Esophagus muscularis mucosa (tissue), 4 donors: Measurements from ENCODE around the gene MGAT5B. TPM values are rescaled to one million over a fixed set of nuclear protein-coding genes. Genes with fewer than 3 reads are reported as not detected.

ENCODE experiments used
- DNase-seq: peaks from one replicate; pipeline ENCODE4 v3.0.0-alpha.2; 2017; ENCODE audit errors: extremely low spot score
- H3K27ac ChIP-seq, 4 donors: fragments of 200-600 bp; sonication (generic); replicated peaks in 1 of 4; 1 replicate in 3 of 4; 2 replicates in 1 of 4; pipeline ENCODE4 v1.5.1; 2016 to 2019; ENCODE audit warnings: mild to moderate bottlenecking in 1 of 4
- H3K27me3 ChIP-seq, 4 donors: fragments of 200-600 bp; sonication (generic); one replicate each; pipeline versions ENCODE4 v1.5.1 to v1.6.0; 2016 to 2019
- H3K36me3 ChIP-seq, 4 donors: fragments of 200-600 bp; sonication (generic); one replicate each; pipeline ENCODE4 v1.5.1; 2016 to 2019
- H3K4me1 ChIP-seq, 4 donors: fragments of 200-600 bp; sonication (generic); one replicate each; pipeline ENCODE4 v1.5.1; 2016 to 2019
- H3K4me3 ChIP-seq, 4 donors: fragments of 200-600 bp; sonication (generic); 1 replicate in 2 of 4; 2 replicates in 2 of 4; pipeline ENCODE4 v1.5.1; 2016 to 2019; ENCODE audit warnings: mild to moderate bottlenecking in 4 of 4, moderate library complexity in 1 of 4
- H3K9me3 ChIP-seq, 4 donors: fragments of 200-600 bp; sonication (generic); 1 replicate in 3 of 4; 2 replicates in 1 of 4; pipeline ENCODE4 v1.5.1; 2016 to 2019
- EP300 ChIP-seq: sonication (generic); formaldehyde crosslinking; IDR thresholded peaks from one replicate; pipeline ENCODE4 v1.6.1; 2017; ENCODE audit warnings: antibody characterized with exemption
- POLR2A ChIP-seq: fragments of 450-650 bp; IDR thresholded peaks from one replicate; pipeline ENCODE4 v1.6.1; 2017; ENCODE audit warnings: antibody characterized with exemption, moderate library complexity, mild to moderate bottlenecking, low read depth
- POLR2AphosphoS5 ChIP-seq, 2 donors: sonication (generic); formaldehyde crosslinking; IDR thresholded peaks; one replicate each; pipeline ENCODE4 v1.6.1; 2017; ENCODE audit warnings: antibody characterized with exemption in 2 of 2
- whole genome bisulfite sequencing: methylation state at CpG from one replicate; pipeline ENCODE4 v1.1.5; 2018; 5-methylcytosine and 5-hydroxymethylcytosine counted together
- intact Hi-C: fragments of 100-400 bp; cut with DNase I; formaldehyde crosslinking; loops from one replicate; pipeline ENCODE4 v1.15.1; 2023
- total RNA-seq, 4 donors: library from RNA; depleted of rRNA; stranded (reverse); fragments of >200 nt; gene quantifications; one replicate each; pipeline versions ENCODE4 v1.1.0 to v1.2.1, GENCODE V29; 2016
- TF ChIP-seq, protein P1 (sequence below), 3 experiments: fragments of 200-600 bp in 2 of 3; fragments of 450-650 bp in 1 of 3; sonication (generic) in 2 of 3; IDR thresholded peaks; one replicate each; pipeline ENCODE4 v1.5.1; 2017 to 2019; ENCODE audit warnings: antibody characterized with exemption in 3 of 3, mild to moderate bottlenecking in 2 of 3, moderate library complexity in 1 of 3

MGAT5B gene
- total RNA-seq, 4 donors from 2014 or later: under 0.01 to 1.7 (median 0.43) TPM

DNA sequence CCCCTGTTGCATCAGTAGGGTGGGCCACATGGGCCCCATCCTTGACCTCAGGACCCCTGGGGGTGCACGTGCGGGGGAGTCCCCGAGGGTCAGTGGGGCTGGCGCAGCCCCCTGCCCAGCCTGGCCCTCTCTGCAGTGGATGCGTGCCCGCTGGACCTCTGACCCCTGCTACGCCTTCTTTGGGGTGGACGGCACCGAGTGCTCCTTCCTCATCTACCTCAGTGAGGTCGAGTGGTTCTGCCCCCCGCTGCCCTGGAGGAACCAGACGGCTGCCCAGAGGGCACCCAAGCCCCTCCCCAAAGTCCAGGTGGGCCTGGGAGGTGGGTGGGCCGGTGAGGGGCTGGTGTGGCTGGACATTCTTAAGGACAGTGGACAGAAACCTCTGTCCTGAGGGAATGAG lies 35.9 kb downstream of the MGAT5B start:
- no peak for TF ChIP-seq EP300
- no peak for TF ChIP-seq POLR2AphosphoS5 (IDR thresholded peaks at IDR 0.05)
- TF ChIP-seq, protein P1, sequence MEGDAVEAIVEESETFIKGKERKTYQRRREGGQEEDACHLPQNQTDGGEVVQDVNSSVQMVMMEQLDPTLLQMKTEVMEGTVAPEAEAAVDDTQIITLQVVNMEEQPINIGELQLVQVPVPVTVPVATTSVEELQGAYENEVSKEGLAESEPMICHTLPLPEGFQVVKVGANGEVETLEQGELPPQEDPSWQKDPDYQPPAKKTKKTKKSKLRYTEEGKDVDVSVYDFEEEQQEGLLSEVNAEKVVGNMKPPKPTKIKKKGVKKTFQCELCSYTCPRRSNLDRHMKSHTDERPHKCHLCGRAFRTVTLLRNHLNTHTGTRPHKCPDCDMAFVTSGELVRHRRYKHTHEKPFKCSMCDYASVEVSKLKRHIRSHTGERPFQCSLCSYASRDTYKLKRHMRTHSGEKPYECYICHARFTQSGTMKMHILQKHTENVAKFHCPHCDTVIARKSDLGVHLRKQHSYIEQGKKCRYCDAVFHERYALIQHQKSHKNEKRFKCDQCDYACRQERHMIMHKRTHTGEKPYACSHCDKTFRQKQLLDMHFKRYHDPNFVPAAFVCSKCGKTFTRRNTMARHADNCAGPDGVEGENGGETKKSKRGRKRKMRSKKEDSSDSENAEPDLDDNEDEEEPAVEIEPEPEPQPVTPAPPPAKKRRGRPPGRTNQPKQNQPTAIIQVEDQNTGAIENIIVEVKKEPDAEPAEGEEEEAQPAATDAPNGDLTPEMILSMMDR (IDR thresholded peaks at IDR 0.05): no peak
- TF ChIP-seq POLR2A: no peak
- 85% methylated on average over 5 of the region's 13 CpGs for WGBS
- Histone ChIP-seq H3K4me3 (no peak overlapping the region), H3K9me3 (peaks cover 0 to 4% (median 0%) of the 10 kb centered on the region in 4 donors), H3K27me3 (peaks cover 0 to 40% (median 0%) of the 10 kb centered on the region in 4 donors), H3K36me3 (no peaks in the 10 kb centered on the region), H3K4me1 (peaks cover 0 to 5% (median 0%) of the 10 kb centered on the region in 4 donors), H3K27ac (no peak overlapping the region)
- DNase-seq: no peak
- intact Hi-C loops: no loop called here

DNA sequence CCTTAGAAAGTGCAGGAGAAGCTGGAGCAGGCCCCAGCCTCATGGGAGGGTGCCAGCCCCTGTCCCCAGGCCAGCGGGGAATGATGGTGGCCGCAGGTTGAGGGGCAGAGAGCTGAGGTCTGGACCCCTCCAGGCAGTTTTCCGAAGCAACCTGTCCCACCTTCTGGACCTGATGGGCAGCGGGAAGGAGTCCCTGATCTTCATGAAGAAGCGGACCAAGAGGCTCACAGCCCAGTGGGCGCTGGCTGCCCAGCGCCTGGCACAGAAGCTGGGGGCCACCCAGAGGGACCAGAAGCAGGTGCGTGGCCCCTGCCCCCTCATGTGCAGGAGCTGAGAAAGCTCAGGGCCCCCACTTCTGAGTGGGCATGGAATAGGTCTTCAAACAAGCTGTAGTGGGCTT lies 36.8 kb downstream of the MGAT5B start:
- intact Hi-C loops: no loop called here
- WGBS: 88% methylated on average over 3 of the region's 8 CpGs
- H3K36me3 ChIP-seq: no peaks in the 10 kb centered on the region
- H3K27ac ChIP-seq: no peak overlapping the region
- H3K27me3 ChIP-seq: peaks cover 0 to 41% (median 0%) of the 10 kb centered on the region in 4 donors
- peaks cover 0 to 4% (median 0%) of the 10 kb centered on the region in 4 donors for H3K9me3 ChIP-seq
- no peak for DNase-seq
- no peak overlapping the region for H3K4me3 ChIP-seq
- H3K4me1 ChIP-seq: peaks cover 0 to 5% (median 0%) of the 10 kb centered on the region in 4 donors
- no peak for TF ChIP-seq POLR2A
- no peak for TF ChIP-seq EP300
- TF ChIP-seq POLR2AphosphoS5 (IDR thresholded peaks at IDR 0.05): no peak

- DNase-seq: no peak
- Histone ChIP-seq H3K36me3 (no peaks in the 10 kb centered on the region), H3K9me3 (peaks cover 0 to 4% (median 0%) of the 10 kb centered on the region in 4 donors), H3K27ac (no peak overlapping the region), H3K27me3 (peaks cover 0 to 48% (median 0%) of the 10 kb centered on the region in 4 donors), H3K4me3 (no peak overlapping the region), H3K4me1 (peaks cover 0 to 5% (median 0%) of the 10 kb centered on the region in 4 donors)
- TF ChIP-seq POLR2A (no peak), EP300 (no peak), POLR2AphosphoS5 (IDR thresholded peaks at IDR 0.05) (no peak)
- TF ChIP-seq, protein P1 (IDR thresholded peaks at IDR 0.05): no peak
- intact Hi-C loops: no loop called here
- WGBS: 59% methylated on average over 17 of the region's 17 CpGs
Measured at GRCh38 chr17:76905836-76906235, 37.6 kb downstream of the MGAT5B start.

- Histone ChIP-seq H3K27ac (no peak overlapping the region), H3K4me1 (peaks cover 0 to 5% (median 0%) of the 10 kb centered on the region in 4 donors), H3K4me3 (no peak overlapping the region), H3K36me3 (no peaks in the 10 kb centered on the region), H3K9me3 (peaks cover 0 to 4% (median 0%) of the 10 kb centered on the region in 4 donors), H3K27me3 (peaks cover 0 to 55% (median 0%) of the 10 kb centered on the region in 4 donors)
- TF ChIP-seq, protein P1 (IDR thresholded peaks at IDR 0.05): no peak
- no peak for TF ChIP-seq EP300
- TF ChIP-seq POLR2A: no peak
- TF ChIP-seq POLR2AphosphoS5 (IDR thresholded peaks at IDR 0.05): no peak
- intact Hi-C loops: no loop called here
- no peak for DNase-seq
- WGBS: 41% methylated on average over 6 of the region's 6 CpGs
Measured at GRCh38 chr17:76906463-76906862, 38.3 kb downstream of the MGAT5B start.

DNA sequence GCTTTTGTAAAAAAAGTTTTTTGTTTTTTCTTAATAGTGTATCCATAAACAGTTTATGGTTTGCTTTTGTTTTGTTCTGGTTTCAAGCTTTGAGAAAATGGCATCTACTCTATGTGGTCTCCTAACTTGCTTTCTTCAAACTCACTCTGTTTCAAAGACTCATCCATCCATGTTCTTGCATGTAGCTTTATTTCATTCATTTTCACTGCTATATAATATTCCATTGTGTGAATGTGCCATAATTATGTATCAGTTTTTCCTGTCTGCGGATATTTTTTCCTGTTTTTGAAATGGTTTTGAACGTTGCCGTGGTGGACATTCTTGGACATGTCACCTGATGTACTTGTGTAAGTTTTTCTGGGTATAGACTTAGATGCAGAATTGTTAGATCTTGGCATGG lies 39.1 kb downstream of the MGAT5B start:
- Histone ChIP-seq H3K4me1 (no peaks in the 10 kb centered on the region), H3K27ac (no peak overlapping the region), H3K4me3 (no peak overlapping the region), H3K27me3 (peaks cover 0 to 62% (median 0%) of the 10 kb centered on the region in 4 donors), H3K9me3 (peaks cover 0 to 4% (median 0%) of the 10 kb centered on the region in 4 donors), H3K36me3 (no peaks in the 10 kb centered on the region)
- intact Hi-C loops: no loop called here
- TF ChIP-seq POLR2A (no peak), POLR2AphosphoS5 (IDR thresholded peaks at IDR 0.05) (no peak), EP300 (no peak)
- TF ChIP-seq, protein P1 (IDR thresholded peaks at IDR 0.05): no peak
- 87% methylated on average over 3 of the region's 3 CpGs for WGBS
- no peak for DNase-seq
